ENCODE data around the gene EFHC2. TPM values are rescaled to one million over a fixed set of nuclear protein-coding genes. Genes with fewer than 3 reads are reported as not detected.

The EFHC2 gene
- total and polyA plus RNA-seq, 10 of the 15 experiments (the other 5 are each of a cell fraction or from before 2014, with no cell fraction given) = 0.56 TPM; not detected in 9

DNA sequence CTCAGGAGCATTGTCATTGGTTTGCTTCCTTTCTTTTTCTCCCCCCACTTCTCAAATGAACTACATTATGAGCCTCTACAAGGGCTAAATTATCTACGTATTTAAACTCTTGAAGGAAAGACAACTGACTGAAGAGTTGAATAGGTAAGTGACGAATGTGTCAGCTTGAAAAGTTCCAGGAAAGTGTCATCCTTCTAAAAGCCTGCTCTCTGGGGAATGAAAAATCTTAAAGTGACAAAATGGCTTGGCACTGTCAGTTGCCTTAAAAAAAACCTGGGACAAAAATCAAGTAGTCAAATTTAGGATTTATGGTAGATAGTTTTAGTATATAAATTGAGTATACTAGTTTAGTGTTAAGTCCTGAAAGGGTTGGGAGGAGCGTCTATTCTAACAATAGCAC, 196.3 kb downstream of the EFHC2 start:
- BruUV-seq (replicated peaks) = no TSS peak
- Histone ChIP-seq H3K4me1 (ENCODE audit: control insufficient read depth, insufficient read depth, low read length) (no peaks in the 10 kb centered on the region), H3K36me3 (ENCODE audit: control insufficient read depth in 2 of 2, insufficient read depth in 2 of 2, low read length in 1 of 2) (no peaks in the 10 kb centered on the region), H3K4me2 (ENCODE audit: control insufficient read depth, insufficient read depth) (no peak overlapping the region), H3K27me3 (replicated peaks in 1 of 2; ENCODE audit: control insufficient read depth in 2 of 2, insufficient read depth in 2 of 2, low read length in 1 of 2) (no peaks in the 10 kb centered on the region), H3K79me2 (ENCODE audit: control insufficient read depth, insufficient read depth, low read length) (no peaks in the 10 kb centered on the region), H4K20me1 (ENCODE audit: control insufficient read depth, insufficient read depth) (no peaks in the 10 kb centered on the region), H3K27ac (ENCODE audit: control insufficient read depth, insufficient read depth) (no peak overlapping the region), H2AFZ (ENCODE audit: control insufficient read depth, low read depth, low read length) (no peak overlapping the region), H3K4me3 (no peak overlapping the region), H3K9ac (ENCODE audit: control insufficient read depth, insufficient read depth, low read length) (no peak overlapping the region), H3K9me3 (replicated peaks; ENCODE audit: control insufficient read depth, insufficient read depth, low read length) (no peaks in the 10 kb centered on the region)
- intact Hi-C loops (cut with micrococcal nuclease; ENCODE audit: unreplicated experiment) = no loop called here
- 27% methylated on average over 3 of the region's 3 CpGs for WGBS (ENCODE audit: insufficient coverage, insufficient replicate concordance, low lambda C conversion rate, missing lambda C conversion rate)
- POLR2A ChIA-PET = no interaction called here
- ATAC-seq (no peak), FAIRE-seq (no peak), DNase-seq (ENCODE audit: low read depth, low spot score) (no peak)
- in situ Hi-C loops (cut with MboI) = no loop called here
- CTCF ChIA-PET = no interaction called here
- RAD21 ChIA-PET (ENCODE audit: unreplicated experiment) = no interaction called here
- SMC1A ChIA-PET (ENCODE audit: uncharacterized antibody, unreplicated experiment) = no interaction called here
- TF ChIP-seq PAX5 (IDR thresholded peaks at IDR 0.05; ENCODE audit: borderline replicate concordance, low read depth, low read length) = no peak
- TF ChIP-seq, protein P1, sequence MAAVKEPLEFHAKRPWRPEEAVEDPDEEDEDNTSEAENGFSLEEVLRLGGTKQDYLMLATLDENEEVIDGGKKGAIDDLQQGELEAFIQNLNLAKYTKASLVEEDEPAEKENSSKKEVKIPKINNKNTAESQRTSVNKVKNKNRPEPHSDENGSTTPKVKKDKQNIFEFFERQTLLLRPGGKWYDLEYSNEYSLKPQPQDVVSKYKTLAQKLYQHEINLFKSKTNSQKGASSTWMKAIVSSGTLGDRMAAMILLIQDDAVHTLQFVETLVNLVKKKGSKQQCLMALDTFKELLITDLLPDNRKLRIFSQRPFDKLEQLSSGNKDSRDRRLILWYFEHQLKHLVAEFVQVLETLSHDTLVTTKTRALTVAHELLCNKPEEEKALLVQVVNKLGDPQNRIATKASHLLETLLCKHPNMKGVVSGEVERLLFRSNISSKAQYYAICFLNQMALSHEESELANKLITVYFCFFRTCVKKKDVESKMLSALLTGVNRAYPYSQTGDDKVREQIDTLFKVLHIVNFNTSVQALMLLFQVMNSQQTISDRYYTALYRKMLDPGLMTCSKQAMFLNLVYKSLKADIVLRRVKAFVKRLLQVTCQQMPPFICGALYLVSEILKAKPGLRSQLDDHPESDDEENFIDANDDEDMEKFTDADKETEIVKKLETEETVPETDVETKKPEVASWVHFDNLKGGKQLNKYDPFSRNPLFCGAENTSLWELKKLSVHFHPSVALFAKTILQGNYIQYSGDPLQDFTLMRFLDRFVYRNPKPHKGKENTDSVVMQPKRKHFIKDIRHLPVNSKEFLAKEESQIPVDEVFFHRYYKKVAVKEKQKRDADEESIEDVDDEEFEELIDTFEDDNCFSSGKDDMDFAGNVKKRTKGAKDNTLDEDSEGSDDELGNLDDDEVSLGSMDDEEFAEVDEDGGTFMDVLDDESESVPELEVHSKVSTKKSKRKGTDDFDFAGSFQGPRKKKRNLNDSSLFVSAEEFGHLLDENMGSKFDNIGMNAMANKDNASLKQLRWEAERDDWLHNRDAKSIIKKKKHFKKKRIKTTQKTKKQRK (IDR thresholded peaks at IDR 0.05; ENCODE audit: low read depth, low read length) = no peak
- no peak for TF ChIP-seq CBX3 (IDR thresholded peaks at IDR 0.05; ENCODE audit: borderline replicate concordance, low read depth)
- TF ChIP-seq MYB (IDR thresholded peaks at IDR 0.05; ENCODE audit: borderline replicate concordance, low read depth, low read length) = no peak
- TF ChIP-seq, protein P2, sequence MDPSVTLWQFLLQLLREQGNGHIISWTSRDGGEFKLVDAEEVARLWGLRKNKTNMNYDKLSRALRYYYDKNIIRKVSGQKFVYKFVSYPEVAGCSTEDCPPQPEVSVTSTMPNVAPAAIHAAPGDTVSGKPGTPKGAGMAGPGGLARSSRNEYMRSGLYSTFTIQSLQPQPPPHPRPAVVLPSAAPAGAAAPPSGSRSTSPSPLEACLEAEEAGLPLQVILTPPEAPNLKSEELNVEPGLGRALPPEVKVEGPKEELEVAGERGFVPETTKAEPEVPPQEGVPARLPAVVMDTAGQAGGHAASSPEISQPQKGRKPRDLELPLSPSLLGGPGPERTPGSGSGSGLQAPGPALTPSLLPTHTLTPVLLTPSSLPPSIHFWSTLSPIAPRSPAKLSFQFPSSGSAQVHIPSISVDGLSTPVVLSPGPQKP (IDR thresholded peaks at IDR 0.05; ENCODE audit: low read depth, low read length) = no peak
- no peak for TF ChIP-seq NKRF (conservative IDR thresholded peaks at IDR 0.05)
- TF ChIP-seq ETV6 (conservative IDR thresholded peaks at IDR 0.05 in 1 of 2, IDR thresholded peaks at IDR 0.05 in 1 of 2; ENCODE audit: borderline replicate concordance in 1 of 2, low read depth in 1 of 2) = no peak
- TF ChIP-seq, protein P3, sequence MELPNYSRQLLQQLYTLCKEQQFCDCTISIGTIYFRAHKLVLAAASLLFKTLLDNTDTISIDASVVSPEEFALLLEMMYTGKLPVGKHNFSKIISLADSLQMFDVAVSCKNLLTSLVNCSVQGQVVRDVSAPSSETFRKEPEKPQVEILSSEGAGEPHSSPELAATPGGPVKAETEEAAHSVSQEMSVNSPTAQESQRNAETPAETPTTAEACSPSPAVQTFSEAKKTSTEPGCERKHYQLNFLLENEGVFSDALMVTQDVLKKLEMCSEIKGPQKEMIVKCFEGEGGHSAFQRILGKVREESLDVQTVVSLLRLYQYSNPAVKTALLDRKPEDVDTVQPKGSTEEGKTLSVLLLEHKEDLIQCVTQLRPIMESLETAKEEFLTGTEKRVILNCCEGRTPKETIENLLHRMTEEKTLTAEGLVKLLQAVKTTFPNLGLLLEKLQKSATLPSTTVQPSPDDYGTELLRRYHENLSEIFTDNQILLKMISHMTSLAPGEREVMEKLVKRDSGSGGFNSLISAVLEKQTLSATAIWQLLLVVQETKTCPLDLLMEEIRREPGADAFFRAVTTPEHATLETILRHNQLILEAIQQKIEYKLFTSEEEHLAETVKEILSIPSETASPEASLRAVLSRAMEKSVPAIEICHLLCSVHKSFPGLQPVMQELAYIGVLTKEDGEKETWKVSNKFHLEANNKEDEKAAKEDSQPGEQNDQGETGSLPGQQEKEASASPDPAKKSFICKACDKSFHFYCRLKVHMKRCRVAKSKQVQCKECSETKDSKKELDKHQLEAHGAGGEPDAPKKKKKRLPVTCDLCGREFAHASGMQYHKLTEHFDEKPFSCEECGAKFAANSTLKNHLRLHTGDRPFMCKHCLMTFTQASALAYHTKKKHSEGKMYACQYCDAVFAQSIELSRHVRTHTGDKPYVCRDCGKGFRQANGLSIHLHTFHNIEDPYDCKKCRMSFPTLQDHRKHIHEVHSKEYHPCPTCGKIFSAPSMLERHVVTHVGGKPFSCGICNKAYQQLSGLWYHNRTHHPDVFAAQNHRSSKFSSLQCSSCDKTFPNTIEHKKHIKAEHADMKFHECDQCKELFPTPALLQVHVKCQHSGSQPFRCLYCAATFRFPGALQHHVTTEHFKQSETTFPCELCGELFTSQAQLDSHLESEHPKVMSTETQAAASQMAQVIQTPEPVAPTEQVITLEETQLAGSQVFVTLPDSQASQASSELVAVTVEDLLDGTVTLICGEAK (IDR thresholded peaks at IDR 0.05; ENCODE audit: borderline replicate concordance) = no peak
- no peak for TF ChIP-seq ZNF24 (IDR thresholded peaks at IDR 0.05)
- no peak for TF ChIP-seq NFYB (IDR thresholded peaks at IDR 0.05; ENCODE audit: insufficient read depth, low read depth, low read length)
- no peak for TF ChIP-seq PKNOX1 (IDR thresholded peaks at IDR 0.05)
- no peak for TF ChIP-seq IRF4 (IDR thresholded peaks at IDR 0.05; ENCODE audit: low read depth, low read length)
- no peak for TF ChIP-seq ATF7 (IDR thresholded peaks at IDR 0.05; ENCODE audit: low read depth)

Data from GM12878 (cell line).